NCI-H82 treated with DMSO at 0.1 percent for 48 hours (cell line): ENCODE results near the gene MAP1S.

ENCODE experiments used
- DNase-seq: peaks from one replicate; lab custom pipeline; 2025; ENCODE audit not compliant: unreplicated experiment; lab: John Stamatoyannopoulos, UW

Gene MAP1S, protein sequence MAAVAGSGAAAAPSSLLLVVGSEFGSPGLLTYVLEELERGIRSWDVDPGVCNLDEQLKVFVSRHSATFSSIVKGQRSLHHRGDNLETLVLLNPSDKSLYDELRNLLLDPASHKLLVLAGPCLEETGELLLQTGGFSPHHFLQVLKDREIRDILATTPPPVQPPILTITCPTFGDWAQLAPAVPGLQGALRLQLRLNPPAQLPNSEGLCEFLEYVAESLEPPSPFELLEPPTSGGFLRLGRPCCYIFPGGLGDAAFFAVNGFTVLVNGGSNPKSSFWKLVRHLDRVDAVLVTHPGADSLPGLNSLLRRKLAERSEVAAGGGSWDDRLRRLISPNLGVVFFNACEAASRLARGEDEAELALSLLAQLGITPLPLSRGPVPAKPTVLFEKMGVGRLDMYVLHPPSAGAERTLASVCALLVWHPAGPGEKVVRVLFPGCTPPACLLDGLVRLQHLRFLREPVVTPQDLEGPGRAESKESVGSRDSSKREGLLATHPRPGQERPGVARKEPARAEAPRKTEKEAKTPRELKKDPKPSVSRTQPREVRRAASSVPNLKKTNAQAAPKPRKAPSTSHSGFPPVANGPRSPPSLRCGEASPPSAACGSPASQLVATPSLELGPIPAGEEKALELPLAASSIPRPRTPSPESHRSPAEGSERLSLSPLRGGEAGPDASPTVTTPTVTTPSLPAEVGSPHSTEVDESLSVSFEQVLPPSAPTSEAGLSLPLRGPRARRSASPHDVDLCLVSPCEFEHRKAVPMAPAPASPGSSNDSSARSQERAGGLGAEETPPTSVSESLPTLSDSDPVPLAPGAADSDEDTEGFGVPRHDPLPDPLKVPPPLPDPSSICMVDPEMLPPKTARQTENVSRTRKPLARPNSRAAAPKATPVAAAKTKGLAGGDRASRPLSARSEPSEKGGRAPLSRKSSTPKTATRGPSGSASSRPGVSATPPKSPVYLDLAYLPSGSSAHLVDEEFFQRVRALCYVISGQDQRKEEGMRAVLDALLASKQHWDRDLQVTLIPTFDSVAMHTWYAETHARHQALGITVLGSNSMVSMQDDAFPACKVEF

DNA sequence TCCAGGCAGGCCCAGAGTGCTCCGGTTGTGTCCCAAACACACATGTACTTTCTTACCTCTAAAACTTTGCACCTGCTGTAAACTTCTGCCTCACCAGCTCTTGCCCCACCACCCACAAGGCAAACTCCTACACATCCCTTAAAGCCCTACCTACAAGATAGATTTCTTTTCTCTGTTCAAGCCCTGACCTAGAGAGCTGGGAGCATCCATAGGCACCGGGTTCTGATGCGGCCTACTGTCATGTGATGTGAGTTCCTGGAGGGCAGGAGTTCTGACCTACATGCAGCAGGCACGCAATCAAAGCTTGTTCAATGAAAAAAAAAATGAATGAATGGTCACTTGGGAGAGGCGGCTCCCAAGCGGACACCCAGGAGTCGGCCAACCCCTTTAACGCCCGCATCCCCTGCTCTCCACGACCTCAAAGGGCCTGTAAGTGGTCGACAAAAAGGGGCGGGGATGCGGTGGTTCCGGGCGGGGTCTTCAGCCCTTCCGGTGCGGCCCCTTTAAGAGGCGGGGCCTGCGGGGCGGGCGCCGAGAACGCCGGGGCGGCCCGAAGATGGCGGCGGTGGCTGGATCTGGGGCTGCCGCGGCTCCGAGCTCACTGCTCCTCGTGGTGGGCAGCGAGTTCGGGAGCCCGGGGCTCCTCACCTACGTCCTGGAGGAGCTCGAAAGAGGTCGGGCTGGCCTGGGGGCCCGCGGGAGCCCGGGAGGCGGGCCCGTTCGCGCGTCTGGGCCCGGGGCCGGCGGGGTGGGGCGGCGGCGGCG lies at the start of gene MAP1S:
Gene MAP1S (plus strand): TSS at position 534 of the 765 bp plus-strand sequence. CDS start 23 bp downstream, at position 557.
- peak; percentile 77 for DNase-seq

DNA sequence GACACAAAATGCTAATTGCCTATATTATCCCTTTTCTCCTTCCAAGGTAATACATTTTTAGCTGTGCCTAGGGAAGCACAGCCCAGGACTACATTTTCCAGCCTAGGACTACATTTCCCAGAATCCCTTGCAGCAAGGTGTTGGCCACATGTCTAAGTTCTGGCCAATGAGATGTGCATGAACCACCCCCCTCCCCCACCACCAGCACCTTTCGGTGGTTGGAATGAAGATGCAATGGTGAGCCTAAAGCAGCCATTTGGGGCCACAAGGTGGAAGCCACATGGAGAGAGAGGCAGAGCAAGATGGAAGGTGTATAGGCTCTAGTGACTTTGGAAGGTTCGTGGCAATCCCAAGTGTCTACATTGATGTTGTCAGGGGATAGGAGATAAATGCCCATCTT lies 47.4 kb upstream of the MAP1S start:
- peak; percentile 43 for DNase-seq

DNA sequence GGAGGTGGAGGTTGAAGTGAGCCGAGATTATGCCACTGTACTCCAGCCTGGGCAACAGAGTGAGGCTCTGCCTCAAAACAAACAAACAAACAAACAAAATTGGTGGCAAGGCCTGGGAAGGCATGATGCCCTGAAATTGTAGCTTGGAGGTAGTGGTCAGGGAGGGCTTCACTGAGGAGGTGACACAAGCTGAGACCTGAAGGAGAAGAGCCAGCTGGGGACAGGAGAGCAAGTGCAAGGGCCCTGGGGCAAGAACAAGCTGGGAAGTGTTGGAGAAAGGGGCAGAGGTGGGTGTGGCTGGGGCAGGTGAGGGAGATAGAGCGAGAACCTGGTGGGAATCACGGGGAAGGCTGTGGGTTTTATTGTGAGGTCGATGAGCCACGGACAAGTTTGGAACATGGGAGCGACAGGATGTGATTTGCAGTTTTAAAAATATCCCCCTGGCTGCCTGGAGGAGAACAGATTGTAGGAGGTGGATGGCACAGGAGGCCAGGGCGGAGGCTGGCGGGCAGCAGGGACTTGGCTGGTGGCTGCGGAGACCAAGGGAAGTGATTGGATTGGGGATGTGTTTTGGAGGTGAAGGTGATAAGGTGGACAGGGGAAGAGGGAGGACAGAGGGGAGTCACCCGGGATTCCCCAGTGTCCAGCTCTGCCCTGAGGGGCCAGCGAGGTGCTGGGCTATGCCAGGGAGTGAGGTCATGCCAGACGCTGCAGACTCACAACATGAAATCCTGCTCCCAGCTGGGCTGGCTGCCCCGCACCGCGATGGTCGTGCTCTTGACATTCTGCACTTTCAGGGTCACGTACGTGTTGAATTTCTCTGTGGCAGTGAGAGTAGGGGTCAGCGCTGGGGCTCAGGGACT lies 45.1 kb upstream of the MAP1S start:
- DNase-seq, result no peak

DNA sequence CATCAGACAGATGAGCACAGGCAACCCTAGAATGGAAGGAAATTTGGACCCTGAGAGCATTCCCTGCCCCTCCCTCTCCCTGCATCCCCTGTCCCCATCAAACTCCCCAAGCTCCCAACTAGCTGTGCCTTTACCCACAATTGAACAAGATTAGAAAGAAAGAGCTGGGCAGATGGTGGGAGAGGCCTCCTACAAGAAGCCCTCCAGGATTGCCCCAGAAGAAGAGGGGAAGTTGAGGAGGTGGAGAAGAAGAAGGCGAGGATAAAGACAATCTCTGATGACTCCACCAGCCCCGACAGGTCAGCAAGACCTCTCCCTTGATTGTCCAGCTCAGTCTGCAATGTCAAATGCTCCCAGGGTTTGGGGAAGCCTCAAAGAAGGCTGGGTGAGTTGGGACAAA lies 43.0 kb upstream of the MAP1S start:
- DNase-seq, result no peak

DNA sequence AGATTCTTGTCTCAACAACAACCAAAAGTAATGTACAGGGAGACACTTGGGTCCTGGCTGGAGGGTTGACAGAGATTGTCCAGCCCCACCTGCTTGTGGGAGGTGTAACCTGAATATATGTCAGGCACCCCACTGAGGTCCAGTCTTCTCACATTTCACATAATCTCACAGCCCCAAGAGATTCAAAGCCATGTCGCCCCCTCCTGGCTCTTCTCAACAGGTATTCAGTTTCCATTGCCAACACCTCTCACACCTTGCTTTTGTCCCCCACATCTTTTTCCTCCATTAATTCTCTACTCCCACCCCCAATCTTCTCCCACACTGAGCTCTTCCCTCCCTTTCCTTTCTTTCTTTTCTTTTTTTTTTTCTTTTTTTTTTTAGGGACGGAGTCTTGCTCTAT lies 42.3 kb upstream of the MAP1S start:
- DNase-seq, result no peak

DNA sequence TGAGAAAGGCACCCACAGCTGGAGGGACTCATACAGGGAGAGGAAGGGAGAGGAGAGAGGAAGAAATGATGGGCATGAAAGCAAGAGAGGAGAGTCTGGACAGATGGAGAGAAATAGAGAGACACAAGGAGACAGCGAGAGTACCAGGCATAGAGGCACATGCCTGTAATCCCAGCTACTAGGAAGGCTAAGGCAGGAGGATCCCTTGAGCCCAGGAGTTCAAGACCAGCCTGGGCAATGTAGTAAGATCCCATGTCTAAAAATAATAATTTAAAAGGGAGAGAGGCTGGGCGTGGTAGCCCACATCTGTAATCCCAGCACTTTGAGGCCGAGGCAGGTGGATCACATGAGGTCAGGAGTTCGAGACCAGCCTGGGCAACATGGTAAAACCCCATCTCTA lies 40.4 kb upstream of the MAP1S start:
- no peak for DNase-seq

DNA sequence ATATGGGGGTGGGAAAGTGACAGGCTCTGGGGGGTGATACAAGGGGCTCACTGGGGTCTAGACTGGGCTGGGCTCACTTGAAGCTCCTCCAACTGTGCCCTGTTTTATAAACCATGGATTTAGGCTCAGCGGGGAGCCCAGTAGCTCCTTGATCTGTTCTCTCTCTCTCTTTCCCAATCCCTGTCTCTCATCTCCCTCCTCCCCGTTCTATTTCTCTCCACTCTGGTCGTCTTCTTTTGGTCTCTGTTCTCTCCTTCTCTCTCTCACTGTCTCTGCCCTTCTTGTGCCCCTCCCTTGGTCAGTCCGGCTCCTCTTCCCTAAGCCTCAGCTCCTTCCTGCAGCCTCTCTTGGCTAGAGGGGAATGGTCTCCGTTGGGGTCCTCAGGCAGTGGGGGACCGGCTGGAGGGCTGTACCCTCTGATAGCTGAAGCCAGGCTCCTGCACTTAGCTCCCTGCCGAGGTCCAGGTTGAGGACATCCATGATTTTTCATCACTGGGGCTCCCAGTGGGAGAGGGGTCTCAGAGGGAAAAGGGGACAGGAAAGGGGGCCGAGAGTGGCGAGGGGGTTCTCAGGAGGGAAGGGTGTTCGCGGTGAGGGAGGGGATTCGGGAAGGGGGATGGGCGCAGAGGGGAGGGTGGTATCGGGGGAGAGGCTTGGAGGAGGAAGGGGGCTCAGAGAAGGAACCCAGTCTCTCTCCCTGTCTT lies 39.6 kb upstream of the MAP1S start:
- DNase-seq, result no peak

DNA sequence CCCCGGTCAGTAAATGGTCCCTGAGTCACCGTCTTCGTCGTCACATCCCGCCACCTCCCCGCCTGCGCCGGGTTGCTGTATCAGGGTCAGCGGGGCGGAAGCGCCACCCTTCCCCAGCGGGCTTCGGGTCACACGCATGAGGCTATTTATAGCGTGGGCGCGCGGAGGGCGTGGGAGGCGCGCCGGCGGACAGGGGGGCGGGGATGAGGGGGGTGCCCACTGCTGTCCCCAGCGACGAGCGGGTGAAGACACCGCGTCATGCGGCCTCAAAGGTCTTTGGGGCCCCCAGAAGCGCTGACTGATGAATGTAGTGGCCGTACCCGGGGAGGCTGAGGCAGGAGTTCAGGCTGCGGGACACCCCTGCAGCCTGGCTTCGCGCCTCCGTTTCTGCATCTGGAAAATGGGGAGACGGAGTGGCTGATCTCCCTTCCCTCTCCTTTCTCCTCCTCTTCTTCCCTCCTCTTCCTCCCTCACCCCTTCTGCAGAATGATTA lies 39.0 kb upstream of the MAP1S start:
- no peak for DNase-seq

DNA sequence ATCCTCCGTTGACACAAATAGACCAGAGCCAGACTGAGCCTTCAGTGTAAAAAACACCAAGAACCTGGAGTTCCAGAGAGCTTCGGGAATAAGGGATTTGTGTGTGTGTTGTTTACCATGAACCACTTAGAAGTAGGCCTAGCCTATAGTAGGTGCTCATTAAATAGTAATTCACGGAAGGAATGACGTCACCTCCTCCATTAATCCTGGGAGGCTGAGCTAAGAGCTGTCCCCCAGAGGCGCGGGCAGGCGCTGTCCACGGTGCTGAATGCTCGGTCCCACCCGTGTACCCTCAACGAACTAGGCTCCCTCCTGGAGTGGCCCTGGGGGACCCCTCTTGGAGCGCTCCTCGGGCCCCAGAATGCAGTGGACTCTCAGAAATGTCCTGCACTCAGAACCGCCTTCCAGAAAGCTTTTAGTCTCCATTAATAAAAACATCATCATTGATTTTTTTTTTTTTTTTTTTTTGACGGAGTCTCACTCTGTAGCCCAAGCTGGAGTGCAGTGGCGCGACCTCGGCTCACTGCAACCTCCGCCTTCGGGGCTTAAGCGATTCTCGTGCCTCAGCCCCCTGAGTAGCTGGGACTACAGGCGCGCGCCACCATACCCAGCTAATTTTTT lies 37.7 kb upstream of the MAP1S start:
- DNase-seq, result no peak

DNA sequence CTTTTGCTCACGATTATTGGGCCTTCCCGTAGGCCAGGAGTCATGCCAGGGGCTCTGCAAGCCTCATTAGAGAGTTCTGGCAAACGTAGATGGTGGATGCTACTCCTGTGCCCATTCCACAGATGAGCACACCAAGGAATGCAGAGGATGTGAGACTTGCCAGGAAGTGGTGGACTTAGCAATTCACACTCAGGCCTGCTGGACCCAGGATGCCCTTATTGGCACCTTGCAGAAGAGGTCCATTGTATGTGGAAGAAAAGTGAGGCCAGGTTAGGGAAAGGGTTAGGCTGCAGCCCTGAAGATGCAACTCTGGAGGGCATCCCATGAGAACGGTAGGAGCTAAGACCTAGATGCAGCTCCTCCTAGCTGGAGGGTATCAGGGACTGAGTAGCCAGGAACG lies 37.0 kb upstream of the MAP1S start:
- no peak for DNase-seq

DNA sequence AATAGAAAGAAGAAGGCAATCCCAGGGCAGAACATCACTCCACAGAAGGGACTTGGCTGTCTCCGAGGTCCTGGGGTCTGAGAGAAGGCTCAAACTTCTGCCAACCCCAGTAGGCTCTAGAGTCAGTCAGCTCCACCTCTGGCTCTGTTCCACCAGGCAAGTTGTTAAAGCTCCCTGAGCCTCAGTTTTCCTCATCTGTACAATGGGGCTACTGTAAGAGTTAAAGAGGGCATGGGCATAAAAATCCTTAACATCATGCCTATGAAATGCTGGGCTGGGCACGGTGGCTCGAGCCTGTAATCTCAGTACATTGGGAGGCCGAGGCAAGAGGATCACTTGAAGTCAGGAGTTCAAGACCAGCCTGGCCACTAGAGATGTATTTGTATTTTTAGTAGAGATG lies 36.2 kb upstream of the MAP1S start:
- DNase-seq, result no peak

DNA sequence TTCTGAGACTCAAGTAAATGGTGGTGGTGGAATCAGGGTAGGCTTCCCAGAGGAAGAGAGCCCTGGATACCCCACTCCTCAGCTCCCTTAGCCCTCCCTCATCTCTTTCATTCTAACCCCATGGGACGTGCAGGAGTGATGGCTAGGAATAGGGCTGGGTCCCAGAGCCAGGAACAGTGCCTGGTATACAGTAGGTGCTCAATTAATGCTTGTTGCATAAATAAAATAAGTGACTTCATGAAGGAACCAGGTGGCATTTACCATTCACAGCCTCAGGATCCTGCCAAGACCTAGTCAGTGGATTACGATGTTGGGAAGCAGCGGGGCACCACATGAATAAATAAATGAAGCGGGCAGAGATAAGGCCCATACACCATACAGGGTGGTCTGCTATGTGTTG lies 35.0 kb upstream of the MAP1S start:
- no peak for DNase-seq

DNA sequence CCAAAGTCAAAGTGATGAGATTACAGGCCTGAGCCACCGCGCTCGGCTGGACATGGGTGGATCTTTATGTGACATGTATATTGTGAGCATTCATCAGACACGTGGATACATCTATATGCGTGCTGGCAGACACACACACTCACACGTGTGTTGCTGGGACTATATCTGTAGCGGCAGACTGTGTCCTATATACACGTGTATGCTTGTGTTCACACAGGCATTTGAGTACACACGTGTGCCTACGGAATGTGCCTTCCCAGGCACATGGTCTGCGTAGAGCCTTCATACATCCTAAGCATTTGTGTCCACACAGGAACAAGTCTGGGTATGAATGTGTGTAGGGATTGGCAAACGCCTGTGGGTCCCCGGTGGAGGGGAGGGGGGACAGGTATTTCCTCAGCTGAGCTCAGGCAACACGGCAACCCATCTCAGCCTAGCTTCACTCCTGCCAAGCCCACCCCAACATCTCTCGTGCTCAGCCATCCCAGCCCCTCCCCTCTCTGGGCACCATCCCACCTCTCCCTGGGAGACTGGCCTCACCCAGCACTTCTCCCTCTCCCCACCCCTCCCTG lies 33.7 kb upstream of the MAP1S start:
- no peak for DNase-seq

DNA sequence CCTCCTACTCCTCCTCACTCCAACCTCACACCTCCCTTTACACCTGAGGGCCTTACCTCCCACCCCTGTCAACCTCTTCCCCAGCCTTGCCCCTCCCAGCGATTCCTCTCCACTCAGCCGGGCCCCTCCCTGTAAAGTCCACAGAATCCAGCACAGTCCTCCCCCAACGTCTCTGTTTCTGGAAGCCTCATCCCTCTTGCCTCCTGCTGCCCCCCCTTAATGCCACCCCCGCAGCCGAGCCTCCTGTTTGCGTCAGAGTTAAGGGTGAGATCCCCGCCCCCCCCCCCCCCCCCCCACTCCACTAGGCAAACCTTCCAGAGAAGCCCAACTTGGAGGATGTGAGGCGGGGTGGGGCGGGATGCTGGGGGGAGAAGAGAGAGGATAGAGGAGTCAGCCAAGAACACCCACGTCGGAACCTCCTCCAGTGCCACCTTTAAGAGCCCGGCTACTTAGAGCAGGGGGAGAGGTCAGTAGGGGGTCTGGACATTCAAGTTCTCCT lies 33.2 kb upstream of the MAP1S start:
- no peak for DNase-seq

DNA sequence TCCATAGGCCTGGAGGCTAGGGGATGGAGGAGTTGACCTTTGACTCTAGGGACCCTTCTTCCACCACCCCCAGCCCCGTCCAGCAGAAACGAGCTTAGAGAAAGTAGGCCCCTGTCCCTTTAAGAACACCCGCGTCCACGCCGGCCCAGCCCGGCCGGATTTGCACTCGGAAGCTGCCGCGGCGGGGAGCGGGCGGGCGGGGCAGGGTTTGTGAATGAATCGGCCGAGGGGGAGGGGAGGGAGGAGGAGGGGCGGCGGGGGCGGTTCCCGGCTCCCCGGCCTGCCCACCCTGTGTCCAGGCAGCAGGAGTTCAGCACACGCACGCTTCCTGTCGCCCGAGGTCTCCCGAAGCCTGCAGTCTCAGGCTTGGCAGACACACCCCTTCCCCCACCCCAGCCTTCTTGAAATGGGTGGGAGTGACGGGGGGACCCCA lies 32.7 kb upstream of the MAP1S start:
- DNase-seq, result peak; percentile 64

DNA sequence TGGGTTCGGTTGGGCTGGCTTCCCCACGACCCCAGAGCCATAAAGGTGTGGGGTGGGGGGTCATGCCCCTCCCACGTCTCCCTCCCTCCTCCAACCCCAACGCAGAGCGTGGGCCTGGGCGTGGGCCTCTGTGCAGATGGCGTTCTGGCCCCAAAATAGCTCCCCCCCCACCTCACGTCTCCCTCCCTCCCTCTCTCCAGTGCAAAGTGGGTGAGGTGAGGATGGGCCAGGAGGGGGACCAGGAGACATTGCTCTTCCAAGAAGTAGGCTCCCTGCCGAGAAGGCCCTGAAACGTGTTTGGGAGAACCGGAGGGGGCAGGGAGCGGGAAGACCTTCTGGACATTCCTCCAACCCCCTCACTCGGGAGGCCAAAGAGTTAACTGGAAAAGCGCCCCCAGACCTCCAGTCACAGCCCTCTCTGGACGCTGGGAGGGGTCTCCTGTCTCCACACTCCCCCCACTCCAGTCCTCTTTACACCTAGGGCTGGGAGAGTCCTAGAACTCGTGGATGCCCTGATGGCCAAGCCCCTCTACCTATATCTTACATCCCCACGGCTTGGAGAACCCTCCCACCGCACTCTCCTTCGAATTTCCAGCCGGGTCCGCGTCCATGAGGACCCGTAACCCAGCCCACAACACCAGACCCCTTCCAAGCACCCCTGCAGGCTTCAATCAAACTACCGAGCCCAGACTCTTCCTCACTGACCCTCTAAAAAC lies 32.0 kb upstream of the MAP1S start:
- no peak for DNase-seq

DNA sequence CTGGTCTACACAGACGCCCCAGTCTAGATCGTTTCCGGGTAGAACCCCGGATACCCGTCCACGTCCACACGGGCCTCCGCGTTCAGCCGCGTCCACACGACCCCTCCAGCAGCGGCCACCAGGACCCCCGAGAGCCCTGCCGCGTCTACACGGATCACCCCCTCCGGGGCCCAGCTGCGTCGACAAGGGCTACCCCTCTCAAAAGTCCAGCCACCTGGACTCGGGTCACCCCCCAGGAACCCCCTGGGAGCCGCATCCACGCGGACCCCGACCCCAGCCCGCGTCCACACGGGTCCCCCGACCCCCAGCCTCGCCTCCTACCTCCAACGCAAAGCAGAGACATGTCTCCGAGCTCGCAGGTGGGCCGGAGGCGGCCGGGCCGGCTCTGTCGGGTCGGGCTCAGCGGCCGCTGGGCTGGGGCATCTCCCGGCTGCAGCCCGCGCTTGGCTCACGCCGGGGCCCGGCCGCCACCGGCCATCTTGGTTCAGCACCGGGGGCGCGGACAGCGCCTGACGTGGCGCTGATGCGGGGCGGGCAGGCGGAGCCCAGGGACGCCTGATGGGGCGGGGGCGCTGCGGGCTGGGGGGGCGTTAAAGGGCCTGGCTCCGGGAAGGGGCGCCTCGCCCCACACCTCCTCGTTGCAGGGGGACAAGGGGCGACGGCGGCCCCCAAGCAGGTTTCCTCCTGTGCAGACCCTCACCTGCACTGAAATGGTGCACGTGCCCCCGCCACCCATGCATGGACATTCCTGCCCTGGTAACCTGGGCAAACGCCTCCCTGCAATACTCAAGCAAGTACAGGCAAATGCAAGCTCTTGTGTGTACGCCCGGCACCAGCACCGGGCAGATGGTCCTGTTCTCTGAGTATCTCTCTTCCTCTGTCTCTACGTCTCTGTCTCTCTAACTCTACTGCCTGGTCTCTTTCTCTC lies 31.2 kb upstream of the MAP1S start, which contains the start of gene UNC13A:
Gene UNC13A (minus strand): TSS at position 498 of the 928 bp plus-strand sequence. CDS start 155 bp downstream, at position 343.
- DNase-seq, result no peak
